HepG2 (cell line): ENCODE data around the gene BAZ1B. TPM values are rescaled to one million over a fixed set of nuclear protein-coding genes. Genes with fewer than 3 reads are reported as not detected.

Experiments
- AGO1 ChIP-seq: fragments of 200-400 bp; formaldehyde crosslinking; IDR thresholded peaks from 2 replicates; pipeline ENCODE4 v1.6.1; 2017; ENCODE audit warnings: mild to moderate bottlenecking, low read depth, low read length, moderate library complexity; ENCODE audit not compliant: poor library complexity, severe bottlenecking
- DNMT3B ChIP-seq: conservative IDR thresholded peaks from 2 replicates; pipeline ENCODE4 v1.6.1; 2016; ENCODE audit warnings: missing biosample characterization, control low read depth
- FOXK1 ChIP-seq: sonication (generic); formaldehyde crosslinking; IDR thresholded peaks from 2 replicates; pipeline ENCODE4 v1.4.0; 2020; ENCODE audit warnings: low read depth, missing genetic modification reagents, borderline replicate concordance
- GABPB1 ChIP-seq: IDR thresholded peaks from 2 replicates; pipeline ENCODE4 v1.6.1; 2016; ENCODE audit warnings: mild to moderate bottlenecking, missing genetic modification reagents, moderate library complexity, missing compliant biosample characterization
- KDM1A ChIP-seq: IDR thresholded peaks from 2 replicates; pipeline ENCODE4 v1.6.1; 2016; ENCODE audit warnings: missing compliant biosample characterization
- MEIS1 ChIP-seq: sonication (generic); formaldehyde crosslinking; IDR thresholded peaks from 2 replicates; pipeline ENCODE4 v1.9.0; 2021; ENCODE audit warnings: mild to moderate bottlenecking, missing genetic modification reagents, moderate library complexity, borderline replicate concordance
- MXI1 ChIP-seq: IDR thresholded peaks from 3 replicates; pipeline ENCODE4 v1.6.1; 2012; ENCODE audit warnings: low read depth, low read length, inconsistent platforms, borderline replicate concordance
- NFE2L1 ChIP-seq: sonication (generic); formaldehyde crosslinking; IDR thresholded peaks from 2 replicates; pipeline ENCODE4 v1.4.0; 2020; ENCODE audit warnings: missing genetic modification reagents, mild to moderate bottlenecking, borderline replicate concordance
- ZNF225 ChIP-seq: sonication (generic); formaldehyde crosslinking; IDR thresholded peaks from 2 replicates; pipeline ENCODE4 v1.4.0; 2020; ENCODE audit warnings: mild to moderate bottlenecking, missing genetic modification reagents
- ZNF235 ChIP-seq: sonication (generic); formaldehyde crosslinking; IDR thresholded peaks from 2 replicates; pipeline ENCODE4 v1.8.1; 2023; ENCODE audit warnings: mild to moderate bottlenecking, missing genetic modification reagents, borderline replicate concordance
- polyA plus RNA-seq, 8 experiments: library from polyadenylated mRNA; depleted of rRNA in 3 of 8; stranded (reverse) in 7 of 8; unstranded in 1 of 8; fragments of >200 nt; fragmentation: Illumina TruSeq in 4 of 8; extraction: Trizol in 4 of 8; gene quantifications; 2 replicates each; pipeline versions ENCODE4 v1.2.1 to v1.2.3, GENCODE V29; 2011 to 2016; ENCODE audit warnings: low read depth in 4 of 8, missing spikeins in 1 of 8, mixed read lengths in 1 of 8; ENCODE audit not compliant: insufficient read depth in 1 of 8
- total RNA-seq, 5 experiments: library from RNA; depleted of rRNA; stranded (reverse); fragments of >200 nt; fragmentation: Illumina TruSeq; extraction: Trizol; gene quantifications; 2 replicates each; pipeline ENCODE4 v1.2.3, GENCODE V29; 2016; ENCODE audit warnings: low read depth in 1 of 5
- TF ChIP-seq, protein P1 (sequence below): sonication (generic); formaldehyde crosslinking; IDR thresholded peaks from one replicate; pipeline ENCODE4 v1.5.1; 2020; ENCODE audit warnings: mild to moderate bottlenecking, missing genetic modification reagents; ENCODE audit errors: not compliant biosample characterization
- TF ChIP-seq, protein P2 (sequence below): sonication (generic); formaldehyde crosslinking; IDR thresholded peaks from 2 replicates; pipeline ENCODE4 v1.4.0; 2020; ENCODE audit warnings: missing genetic modification reagents
- TF ChIP-seq, protein P3 (sequence below): sonication (generic); formaldehyde crosslinking; IDR thresholded peaks from 2 replicates; pipeline ENCODE4 v1.5.0; 2020; ENCODE audit warnings: mild to moderate bottlenecking, missing genetic modification reagents, borderline replicate concordance

The BAZ1B gene
- total and polyA plus RNA-seq, 2 of the 13 experiments (the other 11 are each of a cell fraction or from before 2014, with no cell fraction given), result 18.6 to 69.4 TPM

DNA sequence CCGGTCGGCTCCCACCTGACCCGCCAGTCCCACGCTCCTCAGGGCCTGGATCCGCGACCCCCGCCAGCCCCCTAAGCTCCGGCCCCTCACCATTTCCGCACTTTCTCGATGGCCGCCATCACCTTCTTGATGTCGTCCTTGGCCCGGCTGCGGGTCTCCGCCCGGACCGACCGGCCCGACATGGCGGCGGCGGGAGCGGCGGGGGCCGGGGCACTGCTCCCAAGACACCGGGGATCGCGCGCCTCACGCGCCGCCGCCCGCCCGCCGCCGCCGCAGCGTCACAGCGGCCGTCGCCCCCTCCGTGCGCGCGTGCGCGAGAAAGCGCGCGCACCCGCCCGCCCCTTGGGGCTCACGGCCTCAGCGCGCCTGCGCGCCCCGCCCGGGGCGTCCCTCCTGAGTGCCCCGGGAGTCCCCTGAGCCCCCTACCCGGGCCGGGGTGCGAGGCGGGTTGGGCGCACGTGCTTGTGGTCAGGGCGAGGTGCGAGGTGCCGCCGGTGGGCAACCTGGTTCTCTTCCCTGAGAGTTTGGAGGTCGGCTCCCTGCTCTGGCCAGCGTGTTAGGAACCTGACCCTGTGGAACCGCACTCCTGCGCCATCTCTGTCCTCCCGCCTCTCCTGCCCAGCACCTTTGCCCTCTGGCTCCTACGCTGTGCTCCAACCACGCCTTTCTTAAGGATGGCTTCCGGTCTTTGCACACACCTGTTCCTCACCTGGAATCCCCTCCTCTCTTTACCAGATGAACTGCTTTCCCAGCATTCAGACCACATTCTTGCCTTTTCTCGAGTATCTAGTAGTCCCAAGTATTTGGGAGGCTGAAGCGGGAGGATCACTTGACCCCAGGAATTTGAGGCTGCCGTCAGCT lies 35.5 kb upstream of the BAZ1B start, which contains the start of gene BCL7B (continued):
- TF ChIP-seq, protein P1, sequence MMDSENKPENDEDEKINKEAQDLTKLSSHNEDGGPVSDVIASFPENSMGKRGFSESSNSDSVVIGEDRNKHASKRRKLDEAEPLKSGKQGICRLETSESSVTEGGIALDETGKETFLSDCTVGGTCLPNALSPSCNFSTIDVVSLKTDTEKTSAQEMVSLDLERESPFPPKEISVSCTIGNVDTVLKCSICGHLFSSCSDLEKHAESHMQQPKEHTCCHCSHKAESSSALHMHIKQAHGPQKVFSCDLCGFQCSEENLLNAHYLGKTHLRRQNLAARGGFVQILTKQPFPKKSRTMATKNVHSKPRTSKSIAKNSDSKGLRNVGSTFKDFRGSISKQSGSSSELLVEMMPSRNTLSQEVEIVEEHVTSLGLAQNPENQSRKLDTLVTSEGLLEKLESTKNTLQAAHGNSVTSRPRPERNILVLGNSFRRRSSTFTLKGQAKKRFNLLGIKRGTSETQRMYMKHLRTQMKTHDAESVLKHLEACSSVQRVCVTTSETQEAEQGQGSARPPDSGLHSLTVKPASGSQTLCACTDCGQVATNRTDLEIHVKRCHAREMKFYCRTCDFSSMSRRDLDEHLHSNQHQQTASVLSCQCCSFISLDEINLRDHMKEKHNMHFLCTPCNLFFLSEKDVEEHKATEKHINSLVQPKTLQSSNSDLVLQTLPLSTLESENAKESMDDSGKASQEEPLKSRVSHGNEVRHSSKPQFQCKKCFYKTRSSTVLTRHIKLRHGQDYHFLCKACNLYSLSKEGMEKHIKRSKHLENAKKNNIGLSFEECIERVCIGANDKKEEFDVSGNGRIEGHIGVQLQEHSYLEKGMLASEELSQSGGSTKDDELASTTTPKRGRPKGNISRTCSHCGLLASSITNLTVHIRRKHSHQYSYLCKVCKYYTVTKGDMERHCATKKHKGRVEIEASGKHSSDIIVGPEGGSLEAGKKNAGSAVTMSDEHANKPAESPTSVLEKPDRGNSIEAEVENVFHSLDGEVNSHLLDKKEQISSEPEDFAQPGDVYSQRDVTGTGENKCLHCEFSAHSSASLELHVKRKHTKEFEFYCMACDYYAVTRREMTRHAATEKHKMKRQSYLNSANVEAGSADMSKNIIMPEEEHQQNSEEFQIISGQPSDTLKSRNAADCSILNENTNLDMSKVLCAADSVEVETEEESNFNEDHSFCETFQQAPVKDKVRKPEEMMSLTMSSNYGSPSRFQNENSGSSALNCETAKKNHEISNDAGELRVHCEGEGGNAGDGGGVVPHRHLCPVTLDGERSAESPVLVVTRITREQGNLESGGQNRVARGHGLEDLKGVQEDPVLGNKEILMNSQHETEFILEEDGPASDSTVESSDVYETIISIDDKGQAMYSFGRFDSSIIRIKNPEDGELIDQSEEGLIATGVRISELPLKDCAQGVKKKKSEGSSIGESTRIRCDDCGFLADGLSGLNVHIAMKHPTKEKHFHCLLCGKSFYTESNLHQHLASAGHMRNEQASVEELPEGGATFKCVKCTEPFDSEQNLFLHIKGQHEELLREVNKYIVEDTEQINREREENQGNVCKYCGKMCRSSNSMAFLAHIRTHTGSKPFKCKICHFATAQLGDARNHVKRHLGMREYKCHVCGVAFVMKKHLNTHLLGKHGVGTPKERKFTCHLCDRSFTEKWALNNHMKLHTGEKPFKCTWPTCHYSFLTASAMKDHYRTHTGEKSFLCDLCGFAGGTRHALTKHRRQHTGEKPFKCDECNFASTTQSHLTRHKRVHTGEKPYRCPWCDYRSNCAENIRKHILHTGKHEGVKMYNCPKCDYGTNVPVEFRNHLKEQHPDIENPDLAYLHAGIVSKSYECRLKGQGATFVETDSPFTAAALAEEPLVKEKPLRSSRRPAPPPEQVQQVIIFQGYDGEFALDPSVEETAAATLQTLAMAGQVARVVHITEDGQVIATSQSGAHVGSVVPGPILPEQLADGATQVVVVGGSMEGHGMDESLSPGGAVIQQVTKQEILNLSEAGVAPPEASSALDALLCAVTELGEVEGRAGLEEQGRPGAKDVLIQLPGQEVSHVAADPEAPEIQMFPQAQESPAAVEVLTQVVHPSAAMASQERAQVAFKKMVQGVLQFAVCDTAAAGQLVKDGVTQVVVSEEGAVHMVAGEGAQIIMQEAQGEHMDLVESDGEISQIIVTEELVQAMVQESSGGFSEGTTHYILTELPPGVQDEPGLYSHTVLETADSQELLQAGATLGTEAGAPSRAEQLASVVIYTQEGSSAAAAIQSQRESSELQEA (CRISPR knock-in tag), result peak; percentile 85
- TF ChIP-seq NFE2L1 (CRISPR knock-in tag), result peak; percentile 81; the same call in 1 of the 2 replicates
- TF ChIP-seq GABPB1, result peak; percentile 58
- peak; percentile 98 for TF ChIP-seq ZNF225
- TF ChIP-seq, protein P2, sequence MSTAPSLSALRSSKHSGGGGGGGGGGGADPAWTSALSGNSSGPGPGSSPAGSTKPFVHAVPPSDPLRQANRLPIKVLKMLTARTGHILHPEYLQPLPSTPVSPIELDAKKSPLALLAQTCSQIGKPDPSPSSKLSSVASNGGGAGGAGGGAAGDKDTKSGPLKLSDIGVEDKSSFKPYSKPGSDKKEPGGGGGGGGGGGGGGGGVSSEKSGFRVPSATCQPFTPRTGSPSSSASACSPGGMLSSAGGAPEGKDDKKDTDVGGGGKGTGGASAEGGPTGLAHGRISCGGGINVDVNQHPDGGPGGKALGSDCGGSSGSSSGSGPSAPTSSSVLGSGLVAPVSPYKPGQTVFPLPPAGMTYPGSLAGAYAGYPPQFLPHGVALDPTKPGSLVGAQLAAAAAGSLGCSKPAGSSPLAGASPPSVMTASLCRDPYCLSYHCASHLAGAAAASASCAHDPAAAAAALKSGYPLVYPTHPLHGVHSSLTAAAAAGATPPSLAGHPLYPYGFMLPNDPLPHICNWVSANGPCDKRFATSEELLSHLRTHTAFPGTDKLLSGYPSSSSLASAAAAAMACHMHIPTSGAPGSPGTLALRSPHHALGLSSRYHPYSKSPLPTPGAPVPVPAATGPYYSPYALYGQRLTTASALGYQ (CRISPR knock-in tag), result peak; percentile 79; the same call in 1 of the 2 replicates
- no peak for TF ChIP-seq MXI1
- TF ChIP-seq MEIS1, result 0 out of 2 replicates have a peak, but pooled peaks have one; percentile 42
- no peak for TF ChIP-seq AGO1
- TF ChIP-seq KDM1A, result peak; percentile 21
- TF ChIP-seq FOXK1, result no peak
- TF ChIP-seq, protein P3, sequence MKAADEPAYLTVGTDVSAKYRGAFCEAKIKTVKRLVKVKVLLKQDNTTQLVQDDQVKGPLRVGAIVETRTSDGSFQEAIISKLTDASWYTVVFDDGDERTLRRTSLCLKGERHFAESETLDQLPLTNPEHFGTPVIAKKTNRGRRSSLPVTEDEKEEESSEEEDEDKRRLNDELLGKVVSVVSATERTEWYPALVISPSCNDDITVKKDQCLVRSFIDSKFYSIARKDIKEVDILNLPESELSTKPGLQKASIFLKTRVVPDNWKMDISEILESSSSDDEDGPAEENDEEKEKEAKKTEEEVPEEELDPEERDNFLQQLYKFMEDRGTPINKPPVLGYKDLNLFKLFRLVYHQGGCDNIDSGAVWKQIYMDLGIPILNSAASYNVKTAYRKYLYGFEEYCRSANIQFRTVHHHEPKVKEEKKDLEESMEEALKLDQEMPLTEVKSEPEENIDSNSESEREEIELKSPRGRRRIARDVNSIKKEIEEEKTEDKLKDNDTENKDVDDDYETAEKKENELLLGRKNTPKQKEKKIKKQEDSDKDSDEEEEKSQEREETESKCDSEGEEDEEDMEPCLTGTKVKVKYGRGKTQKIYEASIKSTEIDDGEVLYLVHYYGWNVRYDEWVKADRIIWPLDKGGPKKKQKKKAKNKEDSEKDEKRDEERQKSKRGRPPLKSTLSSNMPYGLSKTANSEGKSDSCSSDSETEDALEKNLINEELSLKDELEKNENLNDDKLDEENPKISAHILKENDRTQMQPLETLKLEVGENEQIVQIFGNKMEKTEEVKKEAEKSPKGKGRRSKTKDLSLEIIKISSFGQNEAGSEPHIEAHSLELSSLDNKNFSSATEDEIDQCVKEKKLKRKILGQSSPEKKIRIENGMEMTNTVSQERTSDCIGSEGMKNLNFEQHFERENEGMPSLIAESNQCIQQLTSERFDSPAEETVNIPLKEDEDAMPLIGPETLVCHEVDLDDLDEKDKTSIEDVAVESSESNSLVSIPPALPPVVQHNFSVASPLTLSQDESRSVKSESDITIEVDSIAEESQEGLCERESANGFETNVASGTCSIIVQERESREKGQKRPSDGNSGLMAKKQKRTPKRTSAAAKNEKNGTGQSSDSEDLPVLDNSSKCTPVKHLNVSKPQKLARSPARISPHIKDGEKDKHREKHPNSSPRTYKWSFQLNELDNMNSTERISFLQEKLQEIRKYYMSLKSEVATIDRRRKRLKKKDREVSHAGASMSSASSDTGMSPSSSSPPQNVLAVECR (CRISPR knock-in tag), result no peak; the same call in 1 of the 2 replicates
- TF ChIP-seq ZNF235 (CRISPR knock-in tag), result 0 out of 2 replicates have a peak, but pooled peaks have one; percentile 60
- 0 out of 2 replicates have a peak, but pooled peaks have one; percentile 80 for TF ChIP-seq DNMT3B (CRISPR knock-in tag)
